HFF-Myc (cell line): ENCODE measurements around the gene GSTA4.
"Not testable (repeated sequence)": the region's sequence is repeated elsewhere in the genome, so short reads cannot be mapped to it uniquely, and the experiment has no call there.

Experiments used
- DNase-seq: peaks from one replicate; pipeline ENCODE4 v3.0.0-alpha.2; 2011; ENCODE audit warnings: low read depth; ENCODE audit errors: extremely low read depth
- H3K4me3 ChIP-seq: replicated peaks from 2 replicates; pipeline ENCODE4 v1.5.1; 2011; ENCODE audit warnings: low read depth, mild to moderate bottlenecking, control low read depth, low read length
- CTCF ChIP-seq: IDR thresholded peaks from 2 replicates; pipeline ENCODE4 v1.5.1; 2012; ENCODE audit warnings: mild to moderate bottlenecking, low read depth, low read length, control low read depth; ENCODE audit errors: missing control alignments

Gene GSTA4

GRCh38 chr6:52966101-52966500 lies 29.0 kb downstream of the GSTA4 start:
- no peak for DNase-seq

GRCh38 chr6:52965380-52965779 lies 29.7 kb downstream of the GSTA4 start:
- TF ChIP-seq CTCF, result no peak
- no peak for DNase-seq
- no peak overlapping the region for H3K4me3 ChIP-seq

More at GRCh38 chr6:52966101-52966500, 29.0 kb downstream of the GSTA4 start:
- no peak for TF ChIP-seq CTCF
- no peak overlapping the region for H3K4me3 ChIP-seq

GRCh38 chr6:52964318-52964717 lies 30.8 kb downstream of the GSTA4 start:
- TF ChIP-seq CTCF, result no peak
- no peak for DNase-seq
- H3K4me3 ChIP-seq, result no peak overlapping the region

GRCh38 chr6:52962701-52963100 lies 32.4 kb downstream of the GSTA4 start:
- no peak overlapping the region for H3K4me3 ChIP-seq
- TF ChIP-seq CTCF, result no peak
- DNase-seq, result no peak

GRCh38 chr6:52961022-52961421 lies 34.1 kb downstream of the GSTA4 start:
- not testable (repeated sequence) for DNase-seq, H3K4me3 ChIP-seq

- H3K4me3 ChIP-seq, DNase-seq: not testable (repeated sequence)
Observed at GRCh38 chr6:52960211-52960610, 34.9 kb downstream of the GSTA4 start.

- TF ChIP-seq CTCF, result no peak
- no peak for DNase-seq
Observed at GRCh38 chr6:52958546-52959255, 36.4 kb downstream of the GSTA4 start.

GRCh38 chr6:52955871-52956270 lies 39.2 kb downstream of the GSTA4 start:
- no peak for DNase-seq
- TF ChIP-seq CTCF, result no peak
- no peak overlapping the region for H3K4me3 ChIP-seq

More at GRCh38 chr6:52958546-52959255, 36.4 kb downstream of the GSTA4 start:
- no peak overlapping the region for H3K4me3 ChIP-seq
